ENCODE measurements around the gene SDS.

DNA sequence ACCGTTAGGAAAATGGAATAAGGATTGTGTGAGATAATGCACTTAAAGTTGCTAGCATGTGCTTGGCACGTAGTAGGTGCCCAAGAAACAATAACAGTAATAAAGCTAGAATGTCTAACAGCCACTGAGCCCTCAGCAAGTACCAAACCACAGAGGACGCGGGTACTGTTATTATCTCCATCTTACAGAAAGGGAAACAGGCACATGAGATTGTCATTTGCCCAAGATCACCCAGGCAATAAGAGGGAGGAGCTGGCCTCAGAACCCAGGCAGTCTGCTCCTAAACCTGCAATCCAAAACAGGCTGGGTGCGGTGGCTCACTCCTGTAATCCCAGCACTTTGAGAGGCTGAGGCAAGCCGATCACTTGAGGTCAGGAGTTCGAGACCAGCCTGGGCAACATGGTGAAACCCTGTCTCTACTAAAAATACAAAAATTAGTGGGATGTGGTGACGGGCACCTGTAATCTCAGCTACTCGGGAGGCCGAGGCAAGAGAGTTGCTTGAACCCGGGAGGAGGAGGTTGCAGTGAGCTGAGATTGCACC is 5.1 kb upstream of the SDS start:
- TF ChIP-seq YY1 (IDR thresholded peaks at IDR 0.05; ENCODE audit: low read depth) (no peak), EP300 (IDR thresholded peaks at IDR 0.05; ENCODE audit: borderline replicate concordance) (no peak), RAD21 (IDR thresholded peaks at IDR 0.05; ENCODE audit: low read depth) (no peak), MAX (IDR thresholded peaks at IDR 0.05) (no peak), EGR1 (IDR thresholded peaks at IDR 0.05) (no peak), REST (IDR thresholded peaks at IDR 0.05; ENCODE audit: low read depth) (no peak), TCF12 (IDR thresholded peaks at IDR 0.05; ENCODE audit: low read depth) (no peak), NFIC (IDR thresholded peaks at IDR 0.05) (no peak), CEBPB (IDR thresholded peaks at IDR 0.05) (no peak), TAF1 (IDR thresholded peaks at IDR 0.05; ENCODE audit: low read depth) (no peak), FOXM1 (IDR thresholded peaks at IDR 0.05; ENCODE audit: borderline replicate concordance, low read depth) (no peak), TEAD4 (IDR thresholded peaks at IDR 0.05) (no peak), CREB1 (IDR thresholded peaks at IDR 0.05; ENCODE audit: low read depth) (no peak)
- TF ChIP-seq, protein P1, sequence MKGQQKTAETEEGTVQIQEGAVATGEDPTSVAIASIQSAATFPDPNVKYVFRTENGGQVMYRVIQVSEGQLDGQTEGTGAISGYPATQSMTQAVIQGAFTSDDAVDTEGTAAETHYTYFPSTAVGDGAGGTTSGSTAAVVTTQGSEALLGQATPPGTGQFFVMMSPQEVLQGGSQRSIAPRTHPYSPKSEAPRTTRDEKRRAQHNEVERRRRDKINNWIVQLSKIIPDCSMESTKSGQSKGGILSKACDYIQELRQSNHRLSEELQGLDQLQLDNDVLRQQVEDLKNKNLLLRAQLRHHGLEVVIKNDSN (IDR thresholded peaks at IDR 0.05) = no peak
